MCF 10A (cell line): Measurements from ENCODE around the gene NTM. TPM values are rescaled to one million over a fixed set of nuclear protein-coding genes. Genes with fewer than 3 reads are reported as not detected.

Experiments used
- BruUV-seq: library from RNA; stranded (reverse); fragments of 400-500 nt; replicated peaks from 2 replicates; lab custom pipeline; 2021; lab: Mats Ljungman, UMichigan
- CTCF ChIA-PET: fragments of 300-600 bp; sonication (Branson Sonifier 250); formaldehyde crosslinking; extraction: SDS; loops from one replicate; lab custom pipeline; 2021; ENCODE audit warnings: antibody characterized with exemption, inconsistent platforms; lab: Yijun Ruan, JAX
- POLR2A ChIA-PET: fragments of 300-600, 350-650 bp; sonication (Branson Sonifier 250); formaldehyde crosslinking; extraction: SDS; loops from one replicate; lab custom pipeline; 2020; ENCODE audit warnings: antibody characterized with exemption, inconsistent platforms; lab: Yijun Ruan, JAX
- DNase-seq: peaks from one replicate; pipeline ENCODE4 v3.0.0-alpha.2; 2018; ENCODE audit not compliant: unreplicated experiment
- H3K27ac Mint-ChIP-seq: one replicate; pipeline ENCODE4 v1.8.0; 2022; ENCODE audit warnings: mild to moderate bottlenecking, low read depth, mixed read lengths; ENCODE audit not compliant: unreplicated experiment
- H3K27me3 Mint-ChIP-seq: one replicate; pipeline ENCODE4 v1.8.0; 2022; ENCODE audit warnings: mixed read lengths; ENCODE audit not compliant: insufficient read depth, unreplicated experiment
- H3K36me3 Mint-ChIP-seq: one replicate; pipeline ENCODE4 v1.8.0; 2022; ENCODE audit warnings: mild to moderate bottlenecking, moderate library complexity, mixed read lengths; ENCODE audit not compliant: insufficient read depth, unreplicated experiment
- H3K4me1 Mint-ChIP-seq: one replicate; pipeline ENCODE4 v1.8.0; 2022; ENCODE audit warnings: mixed read lengths; ENCODE audit not compliant: insufficient read depth, unreplicated experiment
- H3K4me3 Mint-ChIP-seq: one replicate; pipeline ENCODE4 v1.8.0; 2022; ENCODE audit warnings: mild to moderate bottlenecking, moderate library complexity, mixed read lengths; ENCODE audit not compliant: unreplicated experiment
- H3K9me3 Mint-ChIP-seq: one replicate; pipeline ENCODE4 v1.8.0; 2022; ENCODE audit warnings: mixed read lengths; ENCODE audit not compliant: unreplicated experiment
- intact Hi-C: fragments of 100-400 bp; cut with micrococcal nuclease; formaldehyde crosslinking; loops from 2 replicates; pipeline ENCODE4 v1.14.1; 2022
- total RNA-seq: library from RNA; stranded (reverse); gene quantifications from 2 replicates; pipeline ENCODE4 v1.2.3, GENCODE V29; 2022
- TF ChIP-seq, protein P1 (sequence below): fragments of 200-600 bp; IDR thresholded peaks from one replicate; pipeline ENCODE4 v1.8.0; 2022; ENCODE audit warnings: antibody characterized with exemption, mild to moderate bottlenecking; ENCODE audit not compliant: unreplicated experiment

Gene NTM
- total RNA-seq, 1 experiment from 2014 or later: not detected

DNA sequence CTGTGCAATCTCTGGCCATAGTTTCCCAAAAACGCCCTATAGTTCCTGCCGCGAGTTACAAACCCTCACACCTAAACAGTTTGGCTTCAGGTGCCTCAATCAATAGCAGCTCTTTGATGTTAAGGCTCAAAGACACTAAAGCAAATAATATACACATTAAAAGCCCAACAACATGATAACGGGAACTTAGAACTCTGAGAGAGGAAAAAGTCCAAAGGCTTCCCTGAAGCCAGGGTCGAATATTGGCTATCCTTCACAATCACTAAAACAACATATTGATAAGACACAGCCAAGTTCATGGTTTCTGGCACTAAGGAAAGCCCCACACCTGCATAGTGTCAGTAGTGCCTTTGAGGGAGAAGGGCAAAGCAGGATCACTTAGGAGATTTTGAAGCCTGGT lies 54.9 kb downstream of the NTM start:
- H3K4me1 Mint-ChIP-seq: no peaks in the 10 kb centered on the region
- ChIA-PET POLR2A (no interaction called here), CTCF (no interaction called here)
- H3K9me3 Mint-ChIP-seq: peaks cover 14% of the 10 kb centered on the region
- no peak overlapping the region for H3K4me3 Mint-ChIP-seq
- BruUV-seq: no TSS peak
- no peaks in the 10 kb centered on the region for H3K36me3 Mint-ChIP-seq
- TF ChIP-seq, protein P1, sequence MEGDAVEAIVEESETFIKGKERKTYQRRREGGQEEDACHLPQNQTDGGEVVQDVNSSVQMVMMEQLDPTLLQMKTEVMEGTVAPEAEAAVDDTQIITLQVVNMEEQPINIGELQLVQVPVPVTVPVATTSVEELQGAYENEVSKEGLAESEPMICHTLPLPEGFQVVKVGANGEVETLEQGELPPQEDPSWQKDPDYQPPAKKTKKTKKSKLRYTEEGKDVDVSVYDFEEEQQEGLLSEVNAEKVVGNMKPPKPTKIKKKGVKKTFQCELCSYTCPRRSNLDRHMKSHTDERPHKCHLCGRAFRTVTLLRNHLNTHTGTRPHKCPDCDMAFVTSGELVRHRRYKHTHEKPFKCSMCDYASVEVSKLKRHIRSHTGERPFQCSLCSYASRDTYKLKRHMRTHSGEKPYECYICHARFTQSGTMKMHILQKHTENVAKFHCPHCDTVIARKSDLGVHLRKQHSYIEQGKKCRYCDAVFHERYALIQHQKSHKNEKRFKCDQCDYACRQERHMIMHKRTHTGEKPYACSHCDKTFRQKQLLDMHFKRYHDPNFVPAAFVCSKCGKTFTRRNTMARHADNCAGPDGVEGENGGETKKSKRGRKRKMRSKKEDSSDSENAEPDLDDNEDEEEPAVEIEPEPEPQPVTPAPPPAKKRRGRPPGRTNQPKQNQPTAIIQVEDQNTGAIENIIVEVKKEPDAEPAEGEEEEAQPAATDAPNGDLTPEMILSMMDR: no peak
- DNase-seq: no peak
- no peaks in the 10 kb centered on the region for H3K27me3 Mint-ChIP-seq
- H3K27ac Mint-ChIP-seq: no peak overlapping the region
- intact Hi-C loops: no loop called here

DNA sequence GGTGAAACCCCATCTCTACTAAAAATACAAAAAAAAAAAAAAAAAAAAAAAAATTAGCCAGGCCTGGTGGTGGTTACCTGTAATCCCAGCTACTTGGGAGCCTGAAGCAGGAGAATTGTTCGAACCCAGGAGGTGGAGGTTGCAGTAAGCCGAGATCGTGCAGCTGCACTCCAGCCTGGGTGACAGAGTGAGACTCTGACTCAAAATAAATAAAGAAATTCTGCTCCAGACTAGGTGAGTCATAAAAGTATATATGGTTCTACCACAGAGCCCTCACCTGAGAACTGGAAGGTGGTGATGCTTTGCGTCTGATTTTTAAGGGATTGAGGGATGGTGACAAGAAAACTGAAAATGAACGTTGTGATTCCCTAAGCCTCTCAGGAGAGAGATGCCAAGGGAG lies 58.4 kb downstream of the NTM start:
- intact Hi-C loops: no loop called here
- H3K27me3 Mint-ChIP-seq: no peaks in the 10 kb centered on the region
- ChIA-PET CTCF (no interaction called here), POLR2A (no interaction called here)
- H3K36me3 Mint-ChIP-seq: no peaks in the 10 kb centered on the region
- no peaks in the 10 kb centered on the region for H3K4me1 Mint-ChIP-seq
- H3K27ac Mint-ChIP-seq: no peak overlapping the region
- DNase-seq: no peak
- BruUV-seq: no TSS peak
- no peak overlapping the region for H3K4me3 Mint-ChIP-seq
- peaks cover 14% of the 10 kb centered on the region for H3K9me3 Mint-ChIP-seq
- TF ChIP-seq, protein P1: no peak

- ChIA-PET POLR2A (no interaction called here), CTCF (interaction anchor here (0.6 kb wide), 1 partner anchor 974 kb away, joined by 5 read pairs; no protein-coding TSS in a partner anchor)
- Mint-ChIP-seq H3K36me3 (no peaks in the 10 kb centered on the region), H3K4me1 (no peaks in the 10 kb centered on the region), H3K27me3 (no peaks in the 10 kb centered on the region), H3K9me3 (peaks cover 14% of the 10 kb centered on the region), H3K27ac (no peak overlapping the region), H3K4me3 (no peak overlapping the region)
- TF ChIP-seq, protein P1: no peak
- no TSS peak for BruUV-seq
- no peak for DNase-seq
- intact Hi-C loops: no loop called here
Measured at GRCh38 chr11:131430473-131431208, 60.2 kb downstream of the NTM start.

DNA sequence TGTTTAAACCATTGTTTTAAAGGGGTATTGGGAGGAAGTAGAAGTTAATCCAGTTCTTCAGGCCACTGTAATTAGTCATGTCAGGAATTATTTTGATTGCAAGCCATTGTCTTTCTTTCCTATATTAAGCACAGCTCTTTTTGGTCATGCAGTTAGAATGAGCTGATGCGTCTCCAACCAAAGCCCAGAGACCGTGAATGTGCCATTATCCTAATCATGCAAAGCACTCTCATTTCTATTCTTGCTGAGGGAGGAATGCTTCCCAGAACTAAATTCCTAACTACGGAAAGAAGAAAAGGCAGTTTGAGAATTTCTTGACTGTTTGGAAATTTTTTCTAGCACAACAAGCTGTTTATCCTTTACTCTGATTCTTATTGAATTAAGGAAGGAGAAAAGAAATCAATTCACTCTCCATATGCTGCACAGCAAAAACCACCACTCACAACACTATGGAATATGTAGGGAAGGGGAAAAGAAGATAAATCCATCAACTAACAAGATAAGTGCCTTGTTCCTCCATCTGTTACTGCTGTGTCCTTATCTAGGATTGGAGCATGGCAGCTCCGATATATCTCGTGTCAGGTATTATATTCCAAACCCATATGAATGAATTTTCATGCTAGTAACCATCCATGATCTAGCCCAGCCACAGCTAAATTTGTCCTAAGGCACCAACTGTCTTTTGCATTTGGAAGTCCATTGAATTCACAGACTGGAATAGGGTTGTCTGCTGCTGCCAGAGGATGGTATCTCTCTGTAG lies 70.8 kb downstream of the NTM start:
- intact Hi-C loops: no loop called here
- Mint-ChIP-seq H3K9me3 (peaks cover 16% of the 10 kb centered on the region), H3K27ac (no peak overlapping the region), H3K36me3 (no peaks in the 10 kb centered on the region), H3K4me3 (no peak overlapping the region), H3K27me3 (no peaks in the 10 kb centered on the region), H3K4me1 (no peaks in the 10 kb centered on the region)
- no peak for DNase-seq
- BruUV-seq: no TSS peak
- TF ChIP-seq, protein P1: no peak
- ChIA-PET POLR2A (no interaction called here), CTCF (no interaction called here)
